HG03135 (cell line): ENCODE data around the gene TRAPPC6A.
"Not testable (repeated sequence)": the region's sequence is repeated elsewhere in the genome, so short reads cannot be mapped to it uniquely, and the experiment has no call there.

ENCODE experiments used
- ATAC-seq: cut with Tn5 transposase; IDR thresholded peaks from one replicate; pipeline ENCODE4 v1.9.1; 2021; ENCODE audit warnings: mild to moderate bottlenecking, moderate library complexity; ENCODE audit not compliant: unreplicated experiment

The TRAPPC6A gene

GRCh38 chr19:45133661-45134060 is 44.4 kb downstream of the TRAPPC6A start:
- no peak for ATAC-seq

- ATAC-seq: no peak
Observed at GRCh38 chr19:45130888-45131615, 47.0 kb downstream of the TRAPPC6A start.

- ATAC-seq: no peak
Observed at GRCh38 chr19:45130236-45130635, 47.8 kb downstream of the TRAPPC6A start.

GRCh38 chr19:45128806-45129205 is 49.2 kb downstream of the TRAPPC6A start:
- no peak for ATAC-seq

- no peak for ATAC-seq
Observed at GRCh38 chr19:45128146-45128545, 49.9 kb downstream of the TRAPPC6A start.

GRCh38 chr19:45126654-45127053 is 51.4 kb downstream of the TRAPPC6A start:
- ATAC-seq: no peak

GRCh38 chr19:45125975-45126493 is 52.0 kb downstream of the TRAPPC6A start:
- ATAC-seq: no peak

GRCh38 chr19:45125360-45125759 is 52.7 kb downstream of the TRAPPC6A start:
- no peak for ATAC-seq

- ATAC-seq: no peak
Observed at GRCh38 chr19:45124021-45124420, 54.0 kb downstream of the TRAPPC6A start.

GRCh38 chr19:45123440-45123850 is 54.6 kb downstream of the TRAPPC6A start:
- no peak for ATAC-seq

- ATAC-seq: no peak
Observed at GRCh38 chr19:45122832-45123231, 55.2 kb downstream of the TRAPPC6A start.

GRCh38 chr19:45121827-45122345 is 56.2 kb downstream of the TRAPPC6A start:
- ATAC-seq: no peak

GRCh38 chr19:45119582-45119981 is 58.5 kb downstream of the TRAPPC6A start:
- ATAC-seq: no peak

GRCh38 chr19:45118591-45119355 is 59.3 kb downstream of the TRAPPC6A start:
- ATAC-seq: not testable (repeated sequence)

- no peak for ATAC-seq
Observed at GRCh38 chr19:45118106-45118505, 59.9 kb downstream of the TRAPPC6A start.

- ATAC-seq: no peak
Observed at GRCh38 chr19:45117671-45118070, 60.4 kb downstream of the TRAPPC6A start.

- ATAC-seq: no peak
Observed at GRCh38 chr19:45117167-45117594, 60.9 kb downstream of the TRAPPC6A start.

- no peak for ATAC-seq
Observed at GRCh38 chr19:45115809-45116615, 62.0 kb downstream of the TRAPPC6A start.

- ATAC-seq: no peak
Observed at GRCh38 chr19:45114116-45114515, 63.9 kb downstream of the TRAPPC6A start.

- no peak for ATAC-seq
Observed at GRCh38 chr19:45113628-45114027, 64.4 kb downstream of the TRAPPC6A start.
